ENCODE measurements around the gene DNAI7. TPM values are rescaled to one million over a fixed set of nuclear protein-coding genes. Genes with fewer than 3 reads are reported as not detected.

Gene DNAI7
- total RNA-seq, result not detected

- peak; percentile 90 to 99 for DNase-seq (ENCODE audit: low spot score in 2 of 2)
- H3K27ac ChIP-seq, result peak within 1 kb of the TSS; percentile 97
- H3K4me1 ChIP-seq, result peaks cover 3 to 9% of the 10 kb centered on the region in 2 donors
- no peaks in the 10 kb centered on the region for H3K27me3 ChIP-seq
- peak within 1 kb of the TSS; percentile 84 to 85 for H3K4me3 ChIP-seq
- no peaks in the 10 kb centered on the region for H3K9me3 ChIP-seq
- TF ChIP-seq CTCF (IDR thresholded peaks at IDR 0.05), result peak in 1 of 3 experiments; percentile 9
- intact Hi-C loops (cut with DNase I), result loop anchor here (1.0 to 10.0 kb wide), 4 partner anchors 45 to 919 kb away; no protein-coding TSS in a partner anchor
- H3K36me3 ChIP-seq, result no peaks in the 10 kb centered on the region
Observed at GRCh38 chr12:25195056-25195971, at the start of gene DNAI7, which contains the start of gene ETFRF1. TSS of gene DNAI7 (minus strand) at chr12:25195160. CDS start at chr12:25195078, 82 bp downstream. TSS of gene ETFRF1 (plus strand) at chr12:25195237. CDS start at chr12:25203957, 8,720 bp downstream.

- DNase-seq (ENCODE audit: low spot score in 2 of 2), result no peak
- no peak for TF ChIP-seq CTCF (IDR thresholded peaks at IDR 0.05)
- Histone ChIP-seq H3K4me3 (no peak overlapping the region), H3K27ac (no peak overlapping the region), H3K9me3 (no peaks in the 10 kb centered on the region), H3K27me3 (no peaks in the 10 kb centered on the region), H3K36me3 (no peaks in the 10 kb centered on the region), H3K4me1 (no peaks in the 10 kb centered on the region)
- intact Hi-C loops (cut with DNase I), result no loop called here
Observed at GRCh38 chr12:25243680-25243990, 48.7 kb upstream of the DNAI7 start.

GRCh38 chr12:25242981-25243679, 48.2 kb upstream of the DNAI7 start:
- TF ChIP-seq CTCF (IDR thresholded peaks at IDR 0.05), result no peak
- no peaks in the 10 kb centered on the region for H3K27me3 ChIP-seq
- no peaks in the 10 kb centered on the region for H3K36me3 ChIP-seq
- H3K9me3 ChIP-seq, result no peaks in the 10 kb centered on the region
- H3K4me3 ChIP-seq, result no peak overlapping the region
- intact Hi-C loops (cut with DNase I), result no loop called here
- no peaks in the 10 kb centered on the region for H3K4me1 ChIP-seq
- H3K27ac ChIP-seq, result no peak overlapping the region
- no peak for DNase-seq (ENCODE audit: low spot score in 2 of 2)

GRCh38 chr12:25241167-25242020, 46.4 kb upstream of the DNAI7 start:
- peak; percentile 31 to 67 (median 47) for TF ChIP-seq CTCF (IDR thresholded peaks at IDR 0.05)
- DNase-seq (ENCODE audit: low spot score in 2 of 2), result no peak
- peaks cover 0 to 7% of the 10 kb centered on the region in 2 donors for H3K36me3 ChIP-seq
- H3K4me3 ChIP-seq, result no peak overlapping the region
- H3K9me3 ChIP-seq, result no peaks in the 10 kb centered on the region
- H3K4me1 ChIP-seq, result no peaks in the 10 kb centered on the region
- intact Hi-C loops (cut with DNase I), result no loop called here
- no peak overlapping the region for H3K27ac ChIP-seq
- H3K27me3 ChIP-seq, result no peaks in the 10 kb centered on the region

GRCh38 chr12:25236626-25237025, 41.7 kb upstream of the DNAI7 start:
- H3K4me3 ChIP-seq, result no peak overlapping the region
- H3K36me3 ChIP-seq, result peaks cover 0 to 7% of the 10 kb centered on the region in 2 donors
- intact Hi-C loops (cut with DNase I), result no loop called here
- no peak for TF ChIP-seq CTCF (IDR thresholded peaks at IDR 0.05)
- no peak for DNase-seq (ENCODE audit: low spot score in 2 of 2)
- H3K27me3 ChIP-seq, result no peaks in the 10 kb centered on the region
- no peaks in the 10 kb centered on the region for H3K4me1 ChIP-seq
- H3K27ac ChIP-seq, result no peak overlapping the region
- H3K9me3 ChIP-seq, result no peaks in the 10 kb centered on the region

Data from ascending aorta (tissue), 2 donors.